Endothelial cell of umbilical vein (primary cell): ENCODE results near the gene RPGRIP1L. TPM values are rescaled to one million over a fixed set of nuclear protein-coding genes. Genes with fewer than 3 reads are reported as not detected.

ENCODE experiments used
- BruUV-seq: library from RNA; stranded (reverse); fragments of 400-500 nt; replicated peaks from 2 replicates; lab custom pipeline; 2021; lab: Mats Ljungman, UMichigan
- CTCF ChIA-PET: fragments of 300-600, 350-600 bp; sonication (Branson Sonifier 250); formaldehyde crosslinking; loops from one replicate; lab custom pipeline; 2021; ENCODE audit warnings: antibody characterized with exemption, inconsistent platforms; lab: Charles Lee
- POLR2A ChIA-PET: fragments of 300-600, 350-600 bp; sonication (Branson Sonifier 250); formaldehyde crosslinking; loops from one replicate; lab custom pipeline; 2021; ENCODE audit warnings: antibody characterized with exemption, inconsistent platforms; lab: Charles Lee
- DNase-seq: peaks from one replicate; pipeline ENCODE4 v3.0.0-alpha.2; 2011; ENCODE audit warnings: low read depth, low spot score
- FAIRE-seq: peaks from 2 replicates; lab custom pipeline; 2011; peaks lifted over from hg19 to GRCh38; lab: Jason Lieb, UNC
- H2AFZ ChIP-seq: 2 replicates; pipeline ENCODE4 v1.6.0; 2012; ENCODE audit warnings: low read depth, low read length, control low read depth, inconsistent platforms
- H3K27ac ChIP-seq: 2 replicates; pipeline ENCODE4 v1.5.1; 2011; ENCODE audit warnings: low read depth, mild to moderate bottlenecking, control low read depth, low read length, moderate library complexity; ENCODE audit not compliant: insufficient read depth
- H3K27me3 ChIP-seq, 2 experiments: 2 replicates each; pipeline versions ENCODE4 v1.6.0 to v1.6.1; 2011; ENCODE audit warnings: low read length in 2 of 2, mixed read lengths in 1 of 2; ENCODE audit not compliant: control insufficient read depth in 2 of 2, insufficient read depth in 2 of 2
- H3K36me3 ChIP-seq, 2 experiments: 2 replicates in 1 of 2; 3 replicates in 1 of 2; pipeline ENCODE4 v1.5.1; 2011; ENCODE audit warnings: low read length in 2 of 2, mild to moderate bottlenecking in 1 of 2, moderate library complexity in 1 of 2; ENCODE audit not compliant: control insufficient read depth in 2 of 2, insufficient read depth in 2 of 2; ENCODE audit errors: extremely low read depth in 1 of 2
- H3K4me1 ChIP-seq: 3 replicates; pipeline ENCODE4 v1.5.1; 2011; ENCODE audit warnings: mild to moderate bottlenecking, low read length; ENCODE audit not compliant: control insufficient read depth, insufficient read depth; ENCODE audit errors: extremely low read depth
- H3K4me2 ChIP-seq: 2 replicates; pipeline ENCODE4 v1.6.1; 2011; ENCODE audit warnings: low read length, control low read depth, mixed read lengths; ENCODE audit not compliant: insufficient read depth
- H3K4me3 ChIP-seq, 3 experiments: fragments of 200-600 bp in 1 of 3; sonication (generic), shearing (Covaris generic) in 1 of 3; replicated peaks in 1 of 3; 2 replicates each; pipeline ENCODE4 v1.5.1; 2011 to 2016; ENCODE audit warnings: control low read depth in 3 of 3, low read length in 3 of 3, mild to moderate bottlenecking in 2 of 3, inconsistent platforms in 1 of 3, low read depth in 1 of 3, moderate library complexity in 1 of 3; ENCODE audit not compliant: insufficient read depth in 1 of 3
- H3K79me2 ChIP-seq: 2 replicates; pipeline ENCODE4 v1.6.0; 2012; ENCODE audit warnings: low read length, inconsistent platforms; ENCODE audit not compliant: control insufficient read depth, insufficient read depth
- H3K9ac ChIP-seq: replicated peaks from 2 replicates; pipeline ENCODE3; 2011; ENCODE audit warnings: low read length, control low read depth; ENCODE audit not compliant: insufficient read depth; ENCODE audit errors: extremely low read depth
- H3K9me1 ChIP-seq: replicated peaks from 3 replicates; pipeline ENCODE4 v1.6.0; 2011; ENCODE audit warnings: mild to moderate bottlenecking, low read length; ENCODE audit not compliant: control insufficient read depth, insufficient read depth; ENCODE audit errors: extremely low read depth
- H3K9me3 ChIP-seq: replicated peaks from 2 replicates; pipeline ENCODE4 v1.5.1; 2012; ENCODE audit warnings: low read length, inconsistent platforms; ENCODE audit not compliant: control insufficient read depth, insufficient read depth
- H4K20me1 ChIP-seq: replicated peaks from 2 replicates; pipeline ENCODE3; 2011; ENCODE audit warnings: mild to moderate bottlenecking, low read length; ENCODE audit not compliant: control insufficient read depth, insufficient read depth; ENCODE audit errors: extremely low read depth
- CTCF ChIP-seq, 2 donors: IDR thresholded peaks; 1 replicate in 1 of 2; 2 replicates in 1 of 2; pipeline ENCODE4 v1.5.1; 2011; ENCODE audit warnings: low read length in 2 of 2, mild to moderate bottlenecking in 2 of 2, moderate library complexity in 2 of 2, control low read depth in 1 of 2, inconsistent platforms in 1 of 2, low read depth in 1 of 2; ENCODE audit not compliant: insufficient read depth in 1 of 2; ENCODE audit errors: extremely low read depth in 1 of 2
- EZH2 ChIP-seq: IDR thresholded peaks from 2 replicates; pipeline ENCODE4 v1.6.1; 2012; ENCODE audit warnings: borderline replicate concordance, low read depth, mild to moderate bottlenecking, moderate library complexity, low read length, inconsistent platforms; ENCODE audit not compliant: severe bottlenecking
- FOS ChIP-seq: IDR thresholded peaks from 2 replicates; pipeline ENCODE4 v1.6.1; 2011; ENCODE audit warnings: mild to moderate bottlenecking, low read length, moderate library complexity, borderline replicate concordance; ENCODE audit not compliant: insufficient read depth
- GATA2 ChIP-seq: IDR thresholded peaks from 2 replicates; pipeline ENCODE4 v1.7.0; 2011; ENCODE audit warnings: low read depth, mild to moderate bottlenecking, moderate library complexity, mixed read lengths, low read length; ENCODE audit not compliant: insufficient read length, insufficient read depth
- JUN ChIP-seq: IDR thresholded peaks from 2 replicates; pipeline ENCODE4 v1.6.1; 2011; ENCODE audit warnings: borderline replicate concordance, low read depth; ENCODE audit not compliant: insufficient read length, insufficient read depth
- MAX ChIP-seq: IDR thresholded peaks from 2 replicates; pipeline ENCODE4 v1.6.1; 2011; ENCODE audit not compliant: insufficient read depth, insufficient read length
- MYC ChIP-seq: IDR thresholded peaks from one replicate; pipeline ENCODE4 v1.6.1; 2011; ENCODE audit warnings: mild to moderate bottlenecking, low read depth, low read length
- POLR2A ChIP-seq: IDR thresholded peaks from 2 replicates; pipeline ENCODE4 v1.6.1; 2012; ENCODE audit warnings: low read depth, mild to moderate bottlenecking, control low read depth, low read length
- POLR2AphosphoS5 ChIP-seq: IDR thresholded peaks from 2 replicates; pipeline ENCODE4 v1.6.1; 2012; ENCODE audit warnings: low read depth, mild to moderate bottlenecking, control low read depth, low read length, moderate library complexity; ENCODE audit not compliant: insufficient read depth
- dilution Hi-C: fragments of 300-500 bp; cut with MboI; formaldehyde crosslinking; loops from one replicate; pipeline ENCODE4 v1.15.0; 2019; ENCODE audit warnings: low sequenced_read_pairs; ENCODE audit not compliant: extremely low pct_ligation_motif_present
- intact Hi-C: fragments of 100-400 bp; cut with micrococcal nuclease; formaldehyde crosslinking; loops from one replicate; pipeline ENCODE4 v1.10.0; 2022
- polyA plus RNA-seq, 4 experiments: library from polyadenylated mRNA; depleted of rRNA in 3 of 4; stranded (reverse) in 3 of 4; unstranded in 1 of 4; fragments of >200 nt; gene quantifications; 2 replicates each; pipeline versions ENCODE4 v1.2.1 to v1.2.3, GENCODE V29; 2011 to 2012; ENCODE audit warnings: missing spikeins in 1 of 4
- total RNA-seq: library from RNA; stranded (reverse); gene quantifications from 2 replicates; pipeline ENCODE4 v1.2.3, GENCODE V29; 2021

RPGRIP1L gene
- total and polyA plus RNA-seq, 2 donors (not counting 3 experiments of a cell fraction or from before 2014, with no cell fraction given), result 3.2 to 13.2 TPM

- no TSS peak for BruUV-seq
- TF ChIP-seq MAX, result no peak
- no peak for TF ChIP-seq EZH2
- no peak for TF ChIP-seq POLR2A
- no peak for TF ChIP-seq CTCF (IDR thresholded peaks at IDR 0.05; ENCODE audit: extremely low read depth in 1 of 2, insufficient read depth in 1 of 2, low read depth in 1 of 2, low read length in 2 of 2)
- no peak for TF ChIP-seq JUN
- TF ChIP-seq GATA2, result no peak
- TF ChIP-seq POLR2AphosphoS5, result no peak
- no peak for TF ChIP-seq FOS
- TF ChIP-seq MYC, result no peak
- Histone ChIP-seq H3K27ac (no peak overlapping the region), H2AFZ (no peak overlapping the region), H3K4me1 (no peaks in the 10 kb centered on the region), H4K20me1 (no peaks in the 10 kb centered on the region), H3K36me3 (no peaks in the 10 kb centered on the region), H3K79me2 (no peaks in the 10 kb centered on the region), H3K4me3 (no peak overlapping the region), H3K9me1 (no peaks in the 10 kb centered on the region), H3K27me3 (no peaks in the 10 kb centered on the region), H3K9me3 (no peaks in the 10 kb centered on the region), H3K4me2 (no peak overlapping the region), H3K9ac (no peak overlapping the region)
- DNase-seq (no peak), FAIRE-seq (no peak)
- ChIA-PET CTCF (interaction anchor here (1.0 to 9.8 kb wide), 3 partner anchors 10 to 204 kb away, joined by 3 to 57 read pairs (median 6); no protein-coding TSS in a partner anchor), POLR2A (no interaction called here)
- dilution Hi-C loops (no loop called here), intact Hi-C loops (no loop called here)
These were observed 49.8 kb upstream of the RPGRIP1L start for GRCh38 chr16:53753431-53753830.
